PFSK-1 (cell line): ENCODE data around the gene LRRC55.

Experiments
- FOXP2 ChIP-seq: optimal IDR thresholded peaks from 2 replicates; pipeline ENCODE3; 2011; ENCODE audit warnings: borderline replicate concordance, control low read depth, inconsistent platforms; ENCODE audit not compliant: insufficient read depth; ENCODE audit errors: extremely low read length, extremely low read depth
- POLR2AphosphoS5 ChIP-seq: IDR thresholded peaks from 2 replicates; pipeline ENCODE4 v1.6.1; 2012; ENCODE audit warnings: low read depth, mild to moderate bottlenecking, control low read depth, low read length, moderate library complexity
- REST ChIP-seq, 2 experiments: IDR thresholded peaks; 2 replicates each; pipeline versions ENCODE4 v1.6.1 to v1.8.0; 2011 to 2012; ENCODE audit warnings: low read depth in 2 of 2, low read length in 2 of 2, control low read depth in 1 of 2, inconsistent platforms in 1 of 2, mild to moderate bottlenecking in 1 of 2, moderate library complexity in 1 of 2; ENCODE audit not compliant: insufficient read depth in 1 of 2
- SIN3A ChIP-seq: IDR thresholded peaks from 2 replicates; pipeline ENCODE4 v1.6.1; 2012; ENCODE audit warnings: mild to moderate bottlenecking, low read length, moderate library complexity, borderline replicate concordance; ENCODE audit not compliant: insufficient read depth
- TAF1 ChIP-seq: IDR thresholded peaks from 2 replicates; pipeline ENCODE4 v1.6.1; 2012; ENCODE audit warnings: low read length, control low read depth, borderline replicate concordance; ENCODE audit not compliant: insufficient read depth

LRRC55 gene

GRCh38 chr11:57143459-57143858, 38.3 kb upstream of the LRRC55 start:
- no peak for TF ChIP-seq TAF1
- TF ChIP-seq REST (IDR thresholded peaks at IDR 0.05; ENCODE audit: insufficient read depth in 1 of 2, low read depth in 2 of 2, low read length in 2 of 2) = no peak
- no peak for TF ChIP-seq SIN3A
- no peak for TF ChIP-seq POLR2AphosphoS5
- TF ChIP-seq FOXP2 = no peak

- TF ChIP-seq SIN3A (no peak), FOXP2 (no peak), POLR2AphosphoS5 (no peak), TAF1 (no peak), REST (IDR thresholded peaks at IDR 0.05; ENCODE audit: insufficient read depth in 1 of 2, low read depth in 2 of 2, low read length in 2 of 2) (no peak)
Observed at GRCh38 chr11:57144075-57144474, 37.7 kb upstream of the LRRC55 start.

GRCh38 chr11:57144531-57145320, 37.0 kb upstream of the LRRC55 start:
- no peak for TF ChIP-seq FOXP2
- no peak for TF ChIP-seq REST (IDR thresholded peaks at IDR 0.05; ENCODE audit: insufficient read depth in 1 of 2, low read depth in 2 of 2, low read length in 2 of 2)
- no peak for TF ChIP-seq TAF1
- no peak for TF ChIP-seq SIN3A
- TF ChIP-seq POLR2AphosphoS5 = no peak

- TF ChIP-seq FOXP2 (no peak), TAF1 (no peak), REST (IDR thresholded peaks at IDR 0.05; ENCODE audit: insufficient read depth in 1 of 2, low read depth in 2 of 2, low read length in 2 of 2) (no peak), POLR2AphosphoS5 (no peak), SIN3A (no peak)
Observed at GRCh38 chr11:57146301-57146700, 35.5 kb upstream of the LRRC55 start.
